Activated naive CD4-positive, alpha-beta T cell treated with Interleukin-2 at 50 U/mL for 16 hours (primary cell): ENCODE measurements around the gene AFG1L.
"Not testable (repeated sequence)": the region's sequence is repeated elsewhere in the genome, so short reads cannot be mapped to it uniquely, and the experiment has no call there.

Experiments
- DNase-seq: peaks from one replicate; pipeline ENCODE4 v3.0.0-alpha.2; 2020

AFG1L gene

GRCh38 chr6:108291091-108291490, 3.8 kb upstream of the AFG1L start:
- no peak for DNase-seq

GRCh38 chr6:108292561-108292960, 2.3 kb upstream of the AFG1L start:
- DNase-seq: not testable (repeated sequence)

GRCh38 chr6:108293527-108294296, 1.1 kb upstream of the AFG1L start:
- DNase-seq: no peak

- no peak for DNase-seq
Measured at GRCh38 chr6:108294297-108294726, 542 bp upstream of the AFG1L start.

- DNase-seq: no peak
Measured at GRCh38 chr6:108295676-108296075, 822 bp downstream of the AFG1L start.

- no peak for DNase-seq
Measured at GRCh38 chr6:108302386-108302785, 7.5 kb downstream of the AFG1L start.

GRCh38 chr6:108304646-108305045, 9.8 kb downstream of the AFG1L start:
- no peak for DNase-seq

GRCh38 chr6:108308641-108309040, 13.8 kb downstream of the AFG1L start:
- DNase-seq: not testable (repeated sequence)

GRCh38 chr6:108309844-108310243, 15.0 kb downstream of the AFG1L start:
- no peak for DNase-seq

- DNase-seq: no peak
Measured at GRCh38 chr6:108312605-108313004, 17.8 kb downstream of the AFG1L start.

- DNase-seq: no peak
Measured at GRCh38 chr6:108321253-108321747, 26.4 kb downstream of the AFG1L start.

GRCh38 chr6:108322728-108323127, 27.9 kb downstream of the AFG1L start:
- DNase-seq: no peak

- no peak for DNase-seq
Measured at GRCh38 chr6:108323710-108324466, 29.0 kb downstream of the AFG1L start.

- DNase-seq: not testable (repeated sequence)
Measured at GRCh38 chr6:108330221-108330785, 35.4 kb downstream of the AFG1L start.

GRCh38 chr6:108330806-108331205, 36.0 kb downstream of the AFG1L start:
- DNase-seq: no peak

- no peak for DNase-seq
Measured at GRCh38 chr6:108331982-108332381, 37.1 kb downstream of the AFG1L start.

GRCh38 chr6:108336971-108337370, 42.1 kb downstream of the AFG1L start:
- DNase-seq: no peak

GRCh38 chr6:108337721-108338120, 42.9 kb downstream of the AFG1L start:
- no peak for DNase-seq

- no peak for DNase-seq
Measured at GRCh38 chr6:108341372-108341771, 46.5 kb downstream of the AFG1L start.

- DNase-seq: no peak
Measured at GRCh38 chr6:108343894-108344293, 49.0 kb downstream of the AFG1L start.

GRCh38 chr6:108348655-108349349, 53.9 kb downstream of the AFG1L start:
- DNase-seq: no peak

GRCh38 chr6:108350528-108350927, 55.7 kb downstream of the AFG1L start:
- no peak for DNase-seq

- DNase-seq: no peak
Measured at GRCh38 chr6:108353853-108354252, 59.0 kb downstream of the AFG1L start.
